Body of pancreas (tissue), 4 donors: ENCODE measurements around the gene CACNA2D3. TPM values are rescaled to one million over a fixed set of nuclear protein-coding genes. Genes with fewer than 3 reads are reported as not detected.

ENCODE experiments used
- ATAC-seq: fragments of 150-250 bp; one replicate; pipeline ENCODE4 v1.9.1; 2016
- DNase-seq, 4 donors: peaks; one replicate each; pipeline ENCODE4 v3.0.0-alpha.2; 2019
- H3K27ac ChIP-seq, 4 donors: fragments of 200-600 bp; sonication (generic); 1 replicate in 3 of 4; 2 replicates in 1 of 4; pipeline versions ENCODE4 v1.5.1 to v1.6.1; 2016 to 2019; ENCODE audit warnings: mild to moderate bottlenecking in 1 of 4, mixed read lengths in 1 of 4, moderate library complexity in 1 of 4
- H3K27me3 ChIP-seq, 2 donors: fragments of 200-600 bp; sonication (generic); one replicate each; pipeline ENCODE4 v1.6.0; 2016; ENCODE audit warnings: mild to moderate bottlenecking in 1 of 2
- H3K36me3 ChIP-seq, 2 donors: fragments of 200-600 bp; sonication (generic); replicated peaks in 1 of 2; 2 replicates each; pipeline ENCODE4 v1.5.1; 2016; ENCODE audit warnings: low read depth in 2 of 2; ENCODE audit not compliant: insufficient read depth in 1 of 2
- H3K4me1 ChIP-seq: fragments of 200-600 bp; sonication (generic); one replicate; pipeline ENCODE4 v1.6.0; 2016
- H3K4me3 ChIP-seq, 2 donors: fragments of 200-600 bp; sonication (generic); 1 replicate in 1 of 2; 2 replicates in 1 of 2; pipeline ENCODE4 v1.5.1; 2016 to 2019
- H3K9me3 ChIP-seq, 3 donors: fragments of 200-600 bp; sonication (generic); 1 replicate in 2 of 3; 2 replicates in 1 of 3; pipeline ENCODE4 v1.5.1; 2016
- CTCF ChIP-seq, 7 experiments: fragments of 450-650 bp in 4 of 7; fragments of 200-600 bp in 3 of 7; sonication (generic) in 3 of 7; IDR thresholded peaks; one replicate each; pipeline ENCODE4 v1.5.1; 2016 to 2019; ENCODE audit warnings: antibody characterized with exemption in 7 of 7
- POLR2A ChIP-seq, 3 donors: fragments of 450-650 bp; IDR thresholded peaks; one replicate each; pipeline ENCODE4 v1.6.1; 2016; ENCODE audit warnings: antibody characterized with exemption in 3 of 3, mild to moderate bottlenecking in 2 of 3
- WGBS, 2 donors: methylation state at CpG; one replicate each; pipeline ENCODE4 v1.1.5; 2017; 5-methylcytosine and 5-hydroxymethylcytosine counted together
- intact Hi-C: fragments of 100-400 bp; cut with DNase I; formaldehyde crosslinking; loops from one replicate; pipeline ENCODE4 v1.15.1; 2023
- total RNA-seq, 2 donors: library from RNA; depleted of rRNA; stranded (reverse); fragments of >200 nt; gene quantifications; one replicate each; pipeline ENCODE4 v1.1.0, GENCODE V29; 2016

Gene CACNA2D3
- total RNA-seq, 2 donors from 2014 or later: not detected

GRCh38 chr3:54831112-54831511 is 708.8 kb downstream of the CACNA2D3 start:
- Histone ChIP-seq H3K27ac (no peak overlapping the region), H3K4me1 (no peaks in the 10 kb centered on the region), H3K9me3 (peaks cover 0 to 8% (median 0%) of the 10 kb centered on the region in 3 donors), H3K4me3 (no peak overlapping the region), H3K27me3 (no peaks in the 10 kb centered on the region), H3K36me3 (no peaks in the 10 kb centered on the region)
- intact Hi-C loops: no loop called here
- no peak for TF ChIP-seq CTCF (IDR thresholded peaks at IDR 0.05)
- no peak for TF ChIP-seq POLR2A (IDR thresholded peaks at IDR 0.05)
- DNase-seq (no peak), ATAC-seq (no peak)
- 90 to 92% methylated on average over 2 of the region's 2 CpGs for WGBS, 2 donors

- H3K9me3 ChIP-seq: peaks cover 0 to 8% (median 0%) of the 10 kb centered on the region in 3 donors
- H3K4me3 ChIP-seq: no peak overlapping the region
- whole genome bisulfite sequencing, 2 donors: 38 to 59% methylated on average over 1 of the region's 1 CpG
- H3K36me3 ChIP-seq: no peaks in the 10 kb centered on the region
- no peak overlapping the region for H3K27ac ChIP-seq
- H3K27me3 ChIP-seq: no peaks in the 10 kb centered on the region
- no peak for ATAC-seq
- intact Hi-C loops: no loop called here
- TF ChIP-seq CTCF (IDR thresholded peaks at IDR 0.05): no peak
- no peak for DNase-seq
- no peaks in the 10 kb centered on the region for H3K4me1 ChIP-seq
Measured at GRCh38 chr3:54832876-54833275, 710.5 kb downstream of the CACNA2D3 start.

GRCh38 chr3:54835701-54836100 is 713.3 kb downstream of the CACNA2D3 start:
- Histone ChIP-seq H3K27me3 (no peaks in the 10 kb centered on the region), H3K36me3 (no peaks in the 10 kb centered on the region), H3K4me1 (no peaks in the 10 kb centered on the region), H3K4me3 (no peak overlapping the region), H3K9me3 (peaks cover 0 to under 1% (median 0%) of the 10 kb centered on the region in 3 donors), H3K27ac (no peak overlapping the region)
- intact Hi-C loops: no loop called here
- TF ChIP-seq CTCF (IDR thresholded peaks at IDR 0.05): no peak
- no peak for TF ChIP-seq POLR2A (IDR thresholded peaks at IDR 0.05)
- 75 to 78% methylated on average over 3 of the region's 3 CpGs for WGBS, 2 donors
- DNase-seq: no peak
- ATAC-seq: no peak

GRCh38 chr3:54836871-54837270 is 714.5 kb downstream of the CACNA2D3 start:
- Histone ChIP-seq H3K9me3 (no peaks in the 10 kb centered on the region), H3K4me3 (no peak overlapping the region)
- no peak for DNase-seq

More at GRCh38 chr3:54836871-54837270, 714.5 kb downstream of the CACNA2D3 start:
- no peak for TF ChIP-seq CTCF (IDR thresholded peaks at IDR 0.05)
- no peak for TF ChIP-seq POLR2A (IDR thresholded peaks at IDR 0.05)
- Histone ChIP-seq H3K27me3 (no peaks in the 10 kb centered on the region), H3K4me1 (no peaks in the 10 kb centered on the region), H3K27ac (no peak overlapping the region), H3K36me3 (no peaks in the 10 kb centered on the region)
- no peak for ATAC-seq
- 62 to 71% methylated on average over 8 of the region's 8 CpGs for WGBS, 2 donors
- intact Hi-C loops: no loop called here
